NCI-H146 treated with DMSO at 0.1 percent for 48 hours (cell line): ENCODE measurements around the gene PKIB.
A peak's percentile ranks its signal among the peaks of the same experiment; 100 is the strongest.
"Not testable (repeated sequence)": the region's sequence is repeated elsewhere in the genome, so short reads cannot be mapped to it uniquely, and the experiment has no call there.

Experiments used
- DNase-seq: peaks from one replicate; lab custom pipeline; 2025; ENCODE audit not compliant: unreplicated experiment; lab: John Stamatoyannopoulos, UW

PKIB gene

GRCh38 chr6:122620428-122620827, 10.2 kb downstream of the PKIB start:
- peak; percentile 65 for DNase-seq

GRCh38 chr6:122620902-122621301, 10.7 kb downstream of the PKIB start:
- peak; percentile 95 for DNase-seq

GRCh38 chr6:122621638-122622037, 11.4 kb downstream of the PKIB start:
- peak; percentile 97 for DNase-seq

GRCh38 chr6:122622479-122622878, 12.3 kb downstream of the PKIB start:
- peak; percentile 63 for DNase-seq

- peak; percentile 63 for DNase-seq
These were observed 13.1 kb downstream of the PKIB start for GRCh38 chr6:122623279-122623678.

GRCh38 chr6:122624853-122625252, 14.6 kb downstream of the PKIB start:
- DNase-seq: no peak

GRCh38 chr6:122628714-122629113, 18.5 kb downstream of the PKIB start:
- no peak for DNase-seq

GRCh38 chr6:122631571-122632249, 21.5 kb downstream of the PKIB start:
- DNase-seq: no peak

DNA sequence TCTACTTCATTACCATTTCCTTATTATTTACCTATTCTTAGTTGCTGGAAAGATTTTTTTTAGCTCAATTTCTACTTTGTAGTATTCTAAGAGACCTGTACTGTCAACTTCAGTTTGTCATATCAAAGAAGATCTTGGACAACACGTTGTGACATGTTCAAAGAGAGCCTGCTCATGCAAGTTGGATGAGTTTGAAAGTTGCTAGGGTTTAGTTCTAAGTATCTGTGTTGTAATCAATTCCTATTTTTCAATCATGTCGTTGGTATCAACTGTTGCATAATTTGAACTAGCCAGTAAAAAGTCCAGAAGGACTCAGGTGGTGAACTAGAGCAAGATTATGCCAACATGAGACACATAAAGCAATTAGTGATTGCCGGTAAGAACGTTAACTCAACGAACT, 30.2 kb downstream of the PKIB start:
- no peak for DNase-seq

DNA sequence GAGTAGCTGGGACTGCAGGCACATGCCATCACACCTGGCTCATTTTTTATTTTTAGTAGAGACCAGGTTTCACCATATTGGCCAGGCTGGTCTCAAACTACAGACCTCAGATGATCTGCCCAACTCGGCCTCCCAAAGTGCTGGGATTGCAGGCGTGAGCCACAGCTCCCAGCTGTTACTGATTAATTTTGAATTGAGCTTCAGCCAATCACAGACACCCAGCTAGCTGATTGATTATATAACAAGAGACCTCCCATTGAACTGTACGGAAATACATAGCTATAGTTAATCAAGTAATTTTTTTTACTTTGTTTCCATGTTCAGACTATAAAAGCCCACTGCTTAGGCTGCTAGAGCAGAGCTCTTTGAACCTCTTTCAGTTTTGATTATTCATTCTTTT, 31.6 kb downstream of the PKIB start:
- DNase-seq: no peak

GRCh38 chr6:122642604-122643003, 32.4 kb downstream of the PKIB start:
- not testable (repeated sequence) for DNase-seq

GRCh38 chr6:122645256-122645655, 35.1 kb downstream of the PKIB start:
- peak; percentile 99 for DNase-seq

DNA sequence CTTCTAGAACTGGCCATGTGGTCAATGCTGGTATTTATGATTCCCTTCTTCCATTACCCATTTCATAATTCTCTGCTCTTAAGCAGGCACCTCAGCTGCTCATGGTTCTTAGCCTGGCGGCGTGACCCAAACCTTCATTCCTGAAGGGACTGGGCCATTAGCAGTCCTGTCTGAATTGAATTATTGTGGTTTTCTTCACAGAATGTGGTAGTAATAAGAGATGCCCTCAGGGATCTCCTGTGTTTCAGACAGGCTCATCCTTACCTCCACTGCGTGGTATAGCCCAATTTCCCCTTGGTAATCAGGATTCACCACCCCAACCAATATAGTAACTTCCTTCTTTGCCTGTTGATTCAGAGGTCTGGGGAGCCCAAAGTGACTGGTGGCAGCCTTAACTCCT, 37.6 kb downstream of the PKIB start:
- DNase-seq: no peak

DNA sequence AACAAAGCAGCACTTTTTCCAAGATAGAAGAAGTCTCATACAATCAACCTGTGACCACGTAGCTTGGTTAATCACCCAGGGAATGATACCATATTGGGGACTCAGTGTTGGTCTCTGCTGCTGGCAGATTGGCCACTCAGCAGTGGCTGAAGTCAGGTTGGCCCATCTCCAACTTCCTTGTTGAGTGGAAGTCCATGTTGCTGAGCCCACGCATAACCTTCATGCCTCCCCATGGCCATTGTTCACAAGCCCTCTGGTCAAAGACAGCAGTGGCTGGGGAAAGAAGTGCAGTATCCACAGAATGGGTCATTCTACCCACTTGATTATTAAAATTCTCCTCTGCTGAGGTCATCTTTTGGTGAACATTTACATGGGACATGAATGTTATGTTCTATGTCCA, 38.5 kb downstream of the PKIB start:
- no peak for DNase-seq

- no peak for DNase-seq
These were observed 39.5 kb downstream of the PKIB start for GRCh38 chr6:122649701-122650100.

GRCh38 chr6:122650403-122650802, 40.2 kb downstream of the PKIB start:
- DNase-seq: no peak

GRCh38 chr6:122651031-122651430, 40.8 kb downstream of the PKIB start:
- no peak for DNase-seq

DNA sequence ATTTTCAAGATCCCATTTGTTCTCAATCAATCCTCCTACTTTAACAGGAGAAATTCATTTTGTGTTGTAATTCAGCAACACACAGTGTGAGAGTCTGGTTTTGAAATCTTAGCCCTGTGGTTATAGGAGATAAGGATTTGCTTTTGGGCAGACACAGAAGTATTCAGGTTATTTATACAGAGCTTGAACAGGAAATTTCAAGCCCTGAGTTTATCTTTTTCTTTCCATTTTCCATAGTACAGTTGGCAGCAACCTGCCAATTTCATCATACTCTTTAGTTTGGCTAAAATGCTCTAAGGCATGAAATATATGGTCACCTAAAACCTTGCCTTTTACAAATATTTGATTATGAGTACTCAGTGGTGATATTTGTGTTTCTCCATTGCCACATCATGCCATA, 41.4 kb downstream of the PKIB start:
- no peak for DNase-seq

DNA sequence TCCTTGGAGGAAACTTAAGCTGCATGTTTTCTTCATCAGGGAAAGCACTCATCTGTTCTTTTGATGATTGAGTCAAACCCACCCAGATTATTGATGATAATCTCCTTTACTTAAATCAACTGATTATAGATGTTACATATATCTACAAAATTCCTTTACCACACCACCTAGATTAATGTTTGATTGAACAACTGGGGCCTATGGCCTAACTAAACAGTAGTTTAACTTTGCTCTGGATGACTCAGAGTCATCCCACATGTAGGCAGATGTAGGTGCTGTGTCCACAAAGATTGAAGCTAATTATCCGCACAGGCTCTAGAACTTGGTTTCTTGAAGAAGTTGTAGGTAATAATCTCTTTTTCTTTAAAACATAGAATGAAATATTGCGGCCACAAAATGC, 42.2 kb downstream of the PKIB start:
- no peak for DNase-seq

- DNase-seq: no peak
These were observed 42.9 kb downstream of the PKIB start for GRCh38 chr6:122653094-122653493.

DNA sequence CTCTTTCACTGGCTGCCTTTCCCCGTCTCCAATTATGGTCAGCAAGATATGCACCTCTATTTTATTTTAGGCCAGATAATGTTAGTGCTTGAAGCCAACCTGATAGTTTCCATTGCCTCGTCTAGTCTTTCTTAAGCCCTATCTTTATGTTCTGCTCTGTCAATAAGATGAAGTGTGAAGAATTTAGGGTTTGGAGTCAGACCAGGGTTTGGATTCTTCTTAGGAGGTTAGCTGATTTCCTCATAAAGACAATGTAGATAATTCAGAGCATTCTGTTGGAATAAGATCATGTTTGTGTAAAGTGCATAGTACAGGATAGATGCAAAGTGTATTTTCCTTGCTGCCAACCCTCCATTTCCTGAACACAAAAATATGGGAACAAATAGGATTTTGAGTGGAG, 43.8 kb downstream of the PKIB start:
- DNase-seq: no peak

DNA sequence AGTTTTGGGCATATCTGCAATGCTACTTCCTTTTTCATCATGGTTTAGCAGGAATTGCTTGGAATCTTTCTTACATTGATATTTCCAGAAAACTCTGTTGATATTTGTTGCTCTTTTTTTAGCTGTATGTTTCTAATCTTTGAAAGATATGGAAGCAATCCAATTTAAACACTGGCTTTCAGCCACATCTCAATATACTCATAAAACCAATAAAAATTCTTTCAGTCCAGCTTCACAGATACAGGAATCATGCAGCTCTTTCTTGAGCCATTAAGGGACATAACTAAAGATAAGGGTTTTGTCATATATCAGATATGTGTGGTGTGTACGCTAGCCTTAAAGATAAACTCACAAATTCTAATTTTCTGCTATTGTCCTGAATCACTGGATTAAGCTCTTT, 47.4 kb downstream of the PKIB start:
- no peak for DNase-seq

- DNase-seq: no peak
These were observed 50.1 kb downstream of the PKIB start for GRCh38 chr6:122660296-122660695.
